Activated B cell treated with CpG ODN at 0.5 μM for 24 hours (primary cell): ENCODE data around the gene CATSPER3. TPM values are rescaled to one million over a fixed set of nuclear protein-coding genes. Genes with fewer than 3 reads are reported as not detected.
"Not testable (repeated sequence)": the region's sequence is repeated elsewhere in the genome, so short reads cannot be mapped to it uniquely, and the experiment has no call there.

ENCODE experiments used
- ATAC-seq: fragments of 200-7000 bp; cut with Tn5 transposase; one replicate; pipeline ENCODE4 v1.10.0; 2021; ENCODE audit warnings: low read depth, mild to moderate bottlenecking, moderate library complexity
- CTCF ChIA-PET: fragments of 350-600 bp; sonication (Branson Sonifier 250); formaldehyde crosslinking; loops from one replicate; lab custom pipeline; 2021; ENCODE audit warnings: antibody characterized with exemption; lab: Charles Lee
- POLR2A ChIA-PET: fragments of 350-600 bp; sonication (Branson Sonifier 250); formaldehyde crosslinking; loops from one replicate; lab custom pipeline; 2021; ENCODE audit warnings: antibody characterized with exemption; lab: Charles Lee
- DNase-seq: peaks from one replicate; pipeline ENCODE4 v3.0.0; 2022
- H3K27ac Mint-ChIP-seq: one replicate; pipeline ENCODE4 v1.8.0; 2020; ENCODE audit warnings: mixed read lengths
- H3K27me3 Mint-ChIP-seq: one replicate; pipeline ENCODE4 v1.8.0; 2021; ENCODE audit warnings: mixed read lengths
- H3K36me3 Mint-ChIP-seq: one replicate; pipeline ENCODE4 v1.8.0; 2021; ENCODE audit warnings: low read depth, mixed read lengths
- H3K4me1 Mint-ChIP-seq: one replicate; pipeline ENCODE4 v1.8.0; 2021; ENCODE audit warnings: mixed read lengths
- H3K4me3 Mint-ChIP-seq: one replicate; pipeline ENCODE4 v1.8.0; 2020; ENCODE audit warnings: mild to moderate bottlenecking, mixed read lengths
- H3K9me3 Mint-ChIP-seq: one replicate; pipeline ENCODE4 v1.8.0; 2020; ENCODE audit warnings: mixed read lengths
- CTCF ChIP-seq: fragments of 200-600 bp; IDR thresholded peaks from one replicate; pipeline ENCODE4 v1.8.0; 2022; ENCODE audit warnings: antibody characterized with exemption, mild to moderate bottlenecking
- intact Hi-C: fragments of 100-400 bp; cut with micrococcal nuclease; formaldehyde crosslinking; loops from one replicate; pipeline ENCODE4 v1.15.1; 2024
- total RNA-seq: library from RNA; stranded (reverse); gene quantifications from 2 replicates; pipeline ENCODE4 v1.2.3, GENCODE V29; 2022

The CATSPER3 gene
- total RNA-seq, 1 donor from 2014 or later = 0.95 TPM

- H3K4me3 Mint-ChIP-seq = no peak overlapping the region
- ATAC-seq (no peak), DNase-seq (no peak)
- POLR2A ChIA-PET = no interaction called here
- peaks cover 9% of the 10 kb centered on the region for H3K36me3 Mint-ChIP-seq
- CTCF ChIA-PET = no interaction called here
- H3K27me3 Mint-ChIP-seq = peaks cover 8% of the 10 kb centered on the region
- TF ChIP-seq CTCF = no peak
- intact Hi-C loops = no loop called here
- H3K4me1 Mint-ChIP-seq = no peaks in the 10 kb centered on the region
- H3K27ac Mint-ChIP-seq = no peak overlapping the region
- H3K9me3 Mint-ChIP-seq = peaks cover 42% of the 10 kb centered on the region
These were observed 14.5 kb downstream of the CATSPER3 start for GRCh38 chr5:134982230-134982629.

- ATAC-seq = no peak
- ChIA-PET POLR2A (no interaction called here), CTCF (no interaction called here)
- H3K27ac Mint-ChIP-seq = no peak overlapping the region
- peaks cover 7% of the 10 kb centered on the region for H3K9me3 Mint-ChIP-seq
- H3K4me3 Mint-ChIP-seq = no peak overlapping the region
- peaks cover 7% of the 10 kb centered on the region for H3K4me1 Mint-ChIP-seq
- peaks cover 3% of the 10 kb centered on the region for H3K27me3 Mint-ChIP-seq
- no peaks in the 10 kb centered on the region for H3K36me3 Mint-ChIP-seq
- intact Hi-C loops = no loop called here
- no peak for TF ChIP-seq CTCF
- no peak for DNase-seq
These were observed 21.6 kb downstream of the CATSPER3 start for GRCh38 chr5:134989266-134989830.

- CTCF ChIA-PET, H3K4me3 Mint-ChIP-seq, POLR2A ChIA-PET, DNase-seq, ATAC-seq, H3K9me3 Mint-ChIP-seq, intact Hi-C loops, H3K27ac Mint-ChIP-seq, H3K27me3 Mint-ChIP-seq, H3K36me3 Mint-ChIP-seq: not testable (repeated sequence)
- H3K4me1 Mint-ChIP-seq = peaks cover 16% of the 10 kb centered on the region
These were observed 22.5 kb downstream of the CATSPER3 start for GRCh38 chr5:134990183-134990582.

- no peak for ATAC-seq
- no peak for DNase-seq
- TF ChIP-seq CTCF = no peak
- CTCF ChIA-PET = no interaction called here
- Mint-ChIP-seq H3K9me3 (peaks cover 4% of the 10 kb centered on the region), H3K4me1 (peaks cover 20% of the 10 kb centered on the region), H3K36me3 (no peaks in the 10 kb centered on the region), H3K27me3 (no peaks in the 10 kb centered on the region), H3K4me3 (no peak overlapping the region), H3K27ac (no peak overlapping the region)
- intact Hi-C loops = no loop called here
- POLR2A ChIA-PET = no interaction called here
These were observed 24.4 kb downstream of the CATSPER3 start for GRCh38 chr5:134992148-134992547.

- H3K4me1 Mint-ChIP-seq = peaks cover 20% of the 10 kb centered on the region
- TF ChIP-seq CTCF = no peak
- no peaks in the 10 kb centered on the region for H3K27me3 Mint-ChIP-seq
- H3K36me3 Mint-ChIP-seq = no peaks in the 10 kb centered on the region
- intact Hi-C loops = no loop called here
- ATAC-seq (no peak), DNase-seq (no peak)
- POLR2A ChIA-PET = no interaction called here
- CTCF ChIA-PET = no interaction called here
- H3K4me3 Mint-ChIP-seq = no peak overlapping the region
- H3K27ac Mint-ChIP-seq = no peak overlapping the region
- peaks cover 4% of the 10 kb centered on the region for H3K9me3 Mint-ChIP-seq
These were observed 25.5 kb downstream of the CATSPER3 start for GRCh38 chr5:134993161-134993560.
